GM12875 (cell line): ENCODE results near the gene EEF1E1.

ENCODE experiments used
- H3K4me3 ChIP-seq: one replicate; pipeline ENCODE4 v1.5.1; 2011; ENCODE audit warnings: low read depth, low read length, control low read depth
- CTCF ChIP-seq: IDR thresholded peaks from 2 replicates; pipeline ENCODE4 v1.5.1; 2011; ENCODE audit warnings: low read depth, mild to moderate bottlenecking, control low read depth, inconsistent platforms, low read length, moderate library complexity, borderline replicate concordance; ENCODE audit not compliant: insufficient read depth

The EEF1E1 gene

GRCh38 chr6:8108759-8109539 is 6.6 kb upstream of the EEF1E1 start:
- TF ChIP-seq CTCF: no peak
- no peak overlapping the region for H3K4me3 ChIP-seq

- H3K4me3 ChIP-seq: no peak overlapping the region
- no peak for TF ChIP-seq CTCF
These were observed 5.8 kb upstream of the EEF1E1 start for GRCh38 chr6:8108031-8108660.

GRCh38 chr6:8105791-8106190 is 3.4 kb upstream of the EEF1E1 start:
- TF ChIP-seq CTCF: no peak
- H3K4me3 ChIP-seq: no peak overlapping the region

- H3K4me3 ChIP-seq: no peak overlapping the region
These were observed 1.4 kb upstream of the EEF1E1 start for GRCh38 chr6:8103726-8104125.

GRCh38 chr6:8100159-8100854 is 2.0 kb downstream of the EEF1E1 start:
- no peak overlapping the region for H3K4me3 ChIP-seq
- TF ChIP-seq CTCF: no peak

More at GRCh38 chr6:8103726-8104125, 1.4 kb upstream of the EEF1E1 start:
- TF ChIP-seq CTCF: no peak

- no peak overlapping the region for H3K4me3 ChIP-seq
- no peak for TF ChIP-seq CTCF
These were observed 11.7 kb downstream of the EEF1E1 start for GRCh38 chr6:8090650-8091049.
